ENCODE results near the gene IGLL1.
"Not testable (repeated sequence)": the region's sequence is repeated elsewhere in the genome, so short reads cannot be mapped to it uniquely, and the experiment has no call there.

Gene IGLL1

GRCh38 chr22:23591201-23591791 is 11.2 kb upstream of the IGLL1 start:
- peak; percentile 29 for DNase-seq (ENCODE audit: low spot score)

GRCh38 chr22:23583836-23584235 is 3.7 kb upstream of the IGLL1 start:
- no peak for DNase-seq (ENCODE audit: low spot score)

GRCh38 chr22:23583153-23583552 is 3.1 kb upstream of the IGLL1 start:
- DNase-seq (ENCODE audit: low spot score): no peak

- DNase-seq (ENCODE audit: low spot score): no peak
Observed at GRCh38 chr22:23581260-23581650, 1.2 kb upstream of the IGLL1 start.

GRCh38 chr22:23580576-23581259 is 628 bp upstream of the IGLL1 start:
- no peak for DNase-seq (ENCODE audit: low spot score)

GRCh38 chr22:23579280-23579679 is 810 bp downstream of the IGLL1 start:
- DNase-seq (ENCODE audit: low spot score): no peak

- DNase-seq (ENCODE audit: low spot score): no peak
Observed at GRCh38 chr22:23578306-23578705, 1.8 kb downstream of the IGLL1 start.

GRCh38 chr22:23576681-23577080 is 3.4 kb downstream of the IGLL1 start:
- DNase-seq (ENCODE audit: low spot score): no peak

- DNase-seq (ENCODE audit: low spot score): no peak
Observed at GRCh38 chr22:23575601-23576000, 4.5 kb downstream of the IGLL1 start.

GRCh38 chr22:23574877-23575276 is 5.2 kb downstream of the IGLL1 start:
- no peak for DNase-seq (ENCODE audit: low spot score)

- no peak for DNase-seq (ENCODE audit: low spot score)
Observed at GRCh38 chr22:23574371-23574811, 5.7 kb downstream of the IGLL1 start.

GRCh38 chr22:23573701-23574235 is 6.3 kb downstream of the IGLL1 start:
- DNase-seq (ENCODE audit: low spot score): not testable (repeated sequence)

GRCh38 chr22:23573106-23573505 is 7.0 kb downstream of the IGLL1 start:
- not testable (repeated sequence) for DNase-seq (ENCODE audit: low spot score)

GRCh38 chr22:23571486-23571885 is 8.6 kb downstream of the IGLL1 start:
- DNase-seq (ENCODE audit: low spot score): no peak

GRCh38 chr22:23570681-23571080 is 9.4 kb downstream of the IGLL1 start:
- DNase-seq (ENCODE audit: low spot score): no peak

- DNase-seq (ENCODE audit: low spot score): no peak
Observed at GRCh38 chr22:23569716-23570115, 10.4 kb downstream of the IGLL1 start.

- no peak for DNase-seq (ENCODE audit: low spot score)
Observed at GRCh38 chr22:23569291-23569690, 10.8 kb downstream of the IGLL1 start.

GRCh38 chr22:23566705-23567475 is 13.2 kb downstream of the IGLL1 start:
- no peak for DNase-seq (ENCODE audit: low spot score)

GRCh38 chr22:23565915-23566704 is 14.0 kb downstream of the IGLL1 start:
- no peak for DNase-seq (ENCODE audit: low spot score)

GRCh38 chr22:23565305-23565914 is 14.7 kb downstream of the IGLL1 start:
- no peak for DNase-seq (ENCODE audit: low spot score)

- DNase-seq (ENCODE audit: low spot score): no peak
Observed at GRCh38 chr22:23564276-23564675, 15.8 kb downstream of the IGLL1 start.

- DNase-seq (ENCODE audit: low spot score): no peak
Observed at GRCh38 chr22:23563111-23563510, 17.0 kb downstream of the IGLL1 start.

All from kidney capillary endothelial cell (primary cell).